Stimulated activated CD4-positive, alpha-beta T cell treated with anti-CD3 and anti-CD28 coated beads, Interleukin-1b, Interleukin-23, amount 100 ng/mL, for 24 hours (primary cell): ENCODE results near the gene LEF1.

Experiments used
- DNase-seq, 4 experiments: peaks; one replicate each; pipeline ENCODE4 v3.0.0-alpha.2; 2020; ENCODE audit warnings: low read depth in 4 of 4, low spot score in 1 of 4

Gene LEF1

GRCh38 chr4:108175966-108176365 is 7.2 kb upstream of the LEF1 start:
- no peak for DNase-seq

- DNase-seq, result no peak
Measured at GRCh38 chr4:108174856-108175255, 6.1 kb upstream of the LEF1 start.

- DNase-seq, result no peak
Measured at GRCh38 chr4:108173599-108174057, 4.9 kb upstream of the LEF1 start.

- DNase-seq, result peak in 3 of 4 experiments; percentile 43 to 61 (median 56)
Measured at GRCh38 chr4:108172753-108173598, 4.2 kb upstream of the LEF1 start.

- peak in 1 of 4 experiments; percentile 21 for DNase-seq
Measured at GRCh38 chr4:108172231-108172752, 3.6 kb upstream of the LEF1 start.

GRCh38 chr4:108171339-108172230 is 2.9 kb upstream of the LEF1 start:
- DNase-seq, result peak in 1 of 4 experiments; percentile 55

- no peak for DNase-seq
Measured at GRCh38 chr4:108170631-108171338, 2.1 kb upstream of the LEF1 start.

GRCh38 chr4:108169664-108170063 is 932 bp upstream of the LEF1 start:
- no peak for DNase-seq

- DNase-seq, result no peak
Measured at GRCh38 chr4:108168160-108168670, 517 bp downstream of the LEF1 start.

- peak in 2 of 4 experiments; percentile 53 to 67 for DNase-seq
Measured at GRCh38 chr4:108166441-108167315, 2.1 kb downstream of the LEF1 start.

- DNase-seq, result peak in 1 of 4 experiments; percentile 37
Measured at GRCh38 chr4:108166038-108166437, 2.7 kb downstream of the LEF1 start.

- DNase-seq, result no peak
Measured at GRCh38 chr4:108165586-108165985, 3.1 kb downstream of the LEF1 start.

GRCh38 chr4:108163351-108163750 is 5.4 kb downstream of the LEF1 start:
- no peak for DNase-seq

- no peak for DNase-seq
Measured at GRCh38 chr4:108160741-108161352, 7.9 kb downstream of the LEF1 start.

- no peak for DNase-seq
Measured at GRCh38 chr4:108159845-108160244, 8.9 kb downstream of the LEF1 start.

GRCh38 chr4:108157655-108158054 is 11.1 kb downstream of the LEF1 start:
- no peak for DNase-seq

GRCh38 chr4:108156391-108156790 is 12.3 kb downstream of the LEF1 start:
- no peak for DNase-seq

GRCh38 chr4:108155373-108155772 is 13.4 kb downstream of the LEF1 start:
- no peak for DNase-seq

GRCh38 chr4:108152980-108153379 is 15.8 kb downstream of the LEF1 start:
- DNase-seq, result no peak
